BLaER1 treated with 17β-estradiol and CSF1 and Interleukin-3, amounts not matched to agents 10 nM and 100 nM (cell line): ENCODE measurements around the gene RPL11.

Experiments
- H3K27ac ChIP-seq, 11 experiments: shearing (Covaris generic); formaldehyde crosslinking; 2 replicates each; pipeline ENCODE4 v1.8.1; 2022
- H3K27me3 ChIP-seq, 11 experiments: shearing (Covaris generic); formaldehyde crosslinking; 2 replicates each; pipeline ENCODE4 v1.8.1; 2022
- H3K36me3 ChIP-seq, 11 experiments: shearing (Covaris generic); formaldehyde crosslinking; 2 replicates each; pipeline ENCODE4 v1.8.1; 2022
- H3K4me1 ChIP-seq, 10 experiments: shearing (Covaris generic); formaldehyde crosslinking; 2 replicates each; pipeline ENCODE4 v1.8.1; 2022
- H3K4me2 ChIP-seq, 11 experiments: shearing (Covaris generic); formaldehyde crosslinking; 2 replicates each; pipeline ENCODE4 v1.8.1; 2022
- H3K4me3 ChIP-seq, 10 experiments: shearing (Covaris generic); formaldehyde crosslinking; 2 replicates each; pipeline ENCODE4 v1.8.1; 2022
- H3K9ac ChIP-seq, 11 experiments: shearing (Covaris generic); formaldehyde crosslinking; 2 replicates each; pipeline ENCODE4 v1.8.1; 2022
- H3K9me3 ChIP-seq, 11 experiments: shearing (Covaris generic); formaldehyde crosslinking; replicated peaks in 1 of 11; 2 replicates each; pipeline ENCODE4 v1.8.1; 2022
- H4K20me1 ChIP-seq, 11 experiments: shearing (Covaris generic); formaldehyde crosslinking; 2 replicates each; pipeline ENCODE4 v1.8.1; 2022
- Cebpa-rat ChIP-seq, 11 experiments: shearing (Covaris generic); IDR thresholded peaks; 2 replicates each; pipeline ENCODE4 v1.8.1; 2022

Gene RPL11

GRCh38 chr1:23694371-23694770 lies 2.8 kb downstream of the RPL11 start:
- Histone ChIP-seq H3K9me3 (peaks cover 0 to 14% (median 9%) of the 10 kb centered on the region in 11 experiments; a peak in 9 of 22 replicates), H3K27me3 (no peaks in the 10 kb centered on the region), H3K27ac (0 out of 22 replicates have a peak overlapping the region, but pooled peaks of 1 of the 11 experiments have one; percentile 97), H3K9ac (peak overlapping the region; percentile 89 to 98 (median 97); a peak in 21 of 22 replicates), H3K4me1 (peaks cover 45 to 67% (median 54%) of the 10 kb centered on the region in 10 experiments), H3K4me2 (peak overlapping the region; percentile 87 to 100 (median 97)), H3K4me3 (peak overlapping the region; percentile 76 to 97 (median 86); a peak in 17 of 20 replicates), H4K20me1 (peaks cover 66 to 76% (median 72%) of the 10 kb centered on the region in 11 experiments), H3K36me3 (peaks cover 69 to 73% (median 72%) of the 10 kb centered on the region in 11 experiments)
- no peak for TF ChIP-seq Cebpa-rat (IDR thresholded peaks at IDR 0.05)

- H3K9me3 ChIP-seq = peaks cover 0 to 5% (median 5%) of the 10 kb centered on the region in 11 experiments; a peak in 6 of 22 replicates
- H3K4me3 ChIP-seq = peak overlapping the region in 7 of 10 experiments; percentile 5 to 92 (median 86); a peak in 9 of 20 replicates
- H3K36me3 ChIP-seq = peaks cover 82 to 86% (median 85%) of the 10 kb centered on the region in 11 experiments
- peaks cover 45 to 67% (median 54%) of the 10 kb centered on the region in 10 experiments for H3K4me1 ChIP-seq
- TF ChIP-seq Cebpa-rat (IDR thresholded peaks at IDR 0.05) = no peak
- no peak overlapping the region for H3K27ac ChIP-seq
- peak overlapping the region; percentile 87 to 100 (median 97) for H3K4me2 ChIP-seq
- peak overlapping the region in 9 of 11 experiments; percentile 1 to 98 (median 97); a peak in 13 of 22 replicates for H3K9ac ChIP-seq
- no peaks in the 10 kb centered on the region for H3K27me3 ChIP-seq
- H4K20me1 ChIP-seq = peaks cover 79 to 89% (median 85%) of the 10 kb centered on the region in 11 experiments
These were observed 4.1 kb downstream of the RPL11 start for GRCh38 chr1:23695667-23696066.

- peaks cover 46 to 61% (median 54%) of the 10 kb centered on the region in 10 experiments for H3K4me1 ChIP-seq
- H3K4me3 ChIP-seq = peak overlapping the region in 2 of 10 experiments; percentile 91 to 92; a peak in 3 of 20 replicates
- no peaks in the 10 kb centered on the region for H3K27me3 ChIP-seq
- H3K27ac ChIP-seq = no peak overlapping the region
- H3K4me2 ChIP-seq = peak overlapping the region; percentile 87 to 100 (median 97); a peak in 20 of 22 replicates
- TF ChIP-seq Cebpa-rat (IDR thresholded peaks at IDR 0.05) = no peak
- H4K20me1 ChIP-seq = peaks cover 87 to 97% (median 93%) of the 10 kb centered on the region in 11 experiments
- H3K9me3 ChIP-seq = no peaks in the 10 kb centered on the region
- H3K9ac ChIP-seq = peak overlapping the region in 3 of 11 experiments; percentile 2 to 92 (median 89); a peak in 3 of 22 replicates
- H3K36me3 ChIP-seq = peaks cover 90 to 94% (median 93%) of the 10 kb centered on the region in 11 experiments
These were observed 4.9 kb downstream of the RPL11 start for GRCh38 chr1:23696335-23696989.

GRCh38 chr1:23698466-23698865 lies 6.9 kb downstream of the RPL11 start:
- TF ChIP-seq Cebpa-rat (IDR thresholded peaks at IDR 0.05) = no peak
- peaks cover 99 to 100% (median 99%) of the 10 kb centered on the region in 11 experiments for H4K20me1 ChIP-seq
- H3K4me2 ChIP-seq = peak overlapping the region in 2 of 11 experiments; percentile 1 to 4; a peak in 1 of 22 replicates
- peaks cover 99 to 100% (median 99%) of the 10 kb centered on the region in 11 experiments for H3K36me3 ChIP-seq
- no peak overlapping the region for H3K27ac ChIP-seq
- peaks cover 35 to 52% (median 43%) of the 10 kb centered on the region in 10 experiments for H3K4me1 ChIP-seq
- no peaks in the 10 kb centered on the region for H3K27me3 ChIP-seq
- H3K9ac ChIP-seq = peak overlapping the region in 3 of 11 experiments; percentile 3 to 38 (median 26); a peak in 2 of 22 replicates
- H3K9me3 ChIP-seq = no peaks in the 10 kb centered on the region
- no peak overlapping the region for H3K4me3 ChIP-seq

- H3K27me3 ChIP-seq = no peaks in the 10 kb centered on the region
- H3K4me1 ChIP-seq = peaks cover 24 to 42% (median 33%) of the 10 kb centered on the region in 10 experiments
- H3K4me3 ChIP-seq = no peak overlapping the region
- no peaks in the 10 kb centered on the region for H3K9me3 ChIP-seq
- H3K4me2 ChIP-seq = no peak overlapping the region
- peak overlapping the region in 1 of 11 experiments; percentile 26; a peak in 1 of 22 replicates for H3K9ac ChIP-seq
- no peak overlapping the region for H3K27ac ChIP-seq
- peaks cover 93 to 97% (median 96%) of the 10 kb centered on the region in 11 experiments for H4K20me1 ChIP-seq
- H3K36me3 ChIP-seq = peaks cover 96 to 97% (median 96%) of the 10 kb centered on the region in 11 experiments
- no peak for TF ChIP-seq Cebpa-rat (IDR thresholded peaks at IDR 0.05)
These were observed 7.9 kb downstream of the RPL11 start for GRCh38 chr1:23699280-23700179.

GRCh38 chr1:23701310-23701709 lies 9.7 kb downstream of the RPL11 start:
- Histone ChIP-seq H3K27me3 (no peaks in the 10 kb centered on the region), H3K4me3 (no peak overlapping the region), H3K27ac (no peak overlapping the region), H3K9ac (0 out of 22 replicates have a peak overlapping the region, but pooled peaks of 1 of the 11 experiments have one; percentile 15), H3K4me2 (no peak overlapping the region), H3K36me3 (peaks cover 89 to 97% (median 95%) of the 10 kb centered on the region in 11 experiments), H3K9me3 (no peaks in the 10 kb centered on the region), H3K4me1 (peaks cover 6 to 24% (median 15%) of the 10 kb centered on the region in 10 experiments; a peak in 17 of 20 replicates), H4K20me1 (peaks cover 84 to 96% (median 95%) of the 10 kb centered on the region in 11 experiments)
- no peak for TF ChIP-seq Cebpa-rat (IDR thresholded peaks at IDR 0.05)

- H3K27ac ChIP-seq = no peak overlapping the region; a peak in 1 of 22 replicates
- H3K9me3 ChIP-seq = no peaks in the 10 kb centered on the region
- no peaks in the 10 kb centered on the region for H3K27me3 ChIP-seq
- peaks cover 84 to 95% (median 92%) of the 10 kb centered on the region in 11 experiments for H3K36me3 ChIP-seq
- TF ChIP-seq Cebpa-rat (IDR thresholded peaks at IDR 0.05) = peak in 1 of 11 experiments; percentile 44; a peak in 2 of 22 replicates
- no peak overlapping the region for H3K4me2 ChIP-seq
- peaks cover 78 to 96% (median 94%) of the 10 kb centered on the region in 11 experiments for H4K20me1 ChIP-seq
- H3K9ac ChIP-seq = 0 out of 22 replicates have a peak overlapping the region, but pooled peaks of 1 of the 11 experiments have one; percentile 15
- H3K4me3 ChIP-seq = no peak overlapping the region
- peaks cover 0 to 17% (median 9%) of the 10 kb centered on the region in 10 experiments; a peak in 11 of 20 replicates for H3K4me1 ChIP-seq
These were observed 10.4 kb downstream of the RPL11 start for GRCh38 chr1:23701996-23702395.

- Histone ChIP-seq H3K4me2 (no peak overlapping the region), H3K4me3 (no peak overlapping the region), H4K20me1 (peaks cover 63 to 96% (median 92%) of the 10 kb centered on the region in 11 experiments), H3K27ac (no peak overlapping the region), H3K9ac (no peak overlapping the region), H3K4me1 (peaks cover 0 to 9% (median 0%) of the 10 kb centered on the region in 10 experiments; a peak in 4 of 20 replicates), H3K36me3 (peaks cover 61 to 92% (median 79%) of the 10 kb centered on the region in 11 experiments), H3K9me3 (no peaks in the 10 kb centered on the region), H3K27me3 (no peaks in the 10 kb centered on the region)
- no peak for TF ChIP-seq Cebpa-rat (IDR thresholded peaks at IDR 0.05)
These were observed 13.4 kb downstream of the RPL11 start for GRCh38 chr1:23704834-23705495.
